Pancreas (tissue), 10 donors: ENCODE data around the gene GASK1B. TPM values are rescaled to one million over a fixed set of nuclear protein-coding genes. Genes with fewer than 3 reads are reported as not detected.

ENCODE experiments used
- ATAC-seq, 4 donors: fragments of 200-7000 bp; cut with Tn5 transposase; one replicate each; pipeline versions ENCODE4 v1.8.0 to v1.9.1; 2020; ENCODE audit warnings: mild to moderate bottlenecking in 4 of 4, moderate library complexity in 4 of 4
- DNase-seq, 6 donors: peaks; one replicate each; pipeline ENCODE4 v3.0.0-alpha.2; 2020
- FAIRE-seq: peaks from 2 replicates; lab custom pipeline; 2012; peaks lifted over from hg19 to GRCh38; lab: Jason Lieb, UNC
- H3K27ac ChIP-seq, 4 donors: fragments of 200-600 bp; sonication (generic); 1 replicate in 3 of 4; 2 replicates in 1 of 4; pipeline versions ENCODE4 v1.5.0 to v1.8.0; 2020
- H3K27me3 ChIP-seq, 4 donors: fragments of 200-600 bp; one replicate each; pipeline ENCODE4 v1.8.0; 2021
- H3K36me3 ChIP-seq, 3 donors: fragments of 200-600 bp; sonication (generic) in 1 of 3; one replicate each; pipeline versions ENCODE4 v1.5.0 to v1.8.0; 2020 to 2021
- H3K4me1 ChIP-seq, 3 donors: fragments of 200-600 bp; one replicate each; pipeline ENCODE4 v1.8.0; 2021
- H3K4me3 ChIP-seq, 4 donors: fragments of 200-600 bp; sonication (generic) in 2 of 4; one replicate each; pipeline versions ENCODE4 v1.5.0 to v1.8.0; 2020 to 2021
- H3K9me3 ChIP-seq, 4 donors: fragments of 200-600 bp; one replicate each; pipeline ENCODE4 v1.8.0; 2021
- WGBS, 2 donors: extraction: QIAGEN DNeasy Blood & Tissue Kit; methylation state at CpG; one replicate each; pipeline ENCODE4 v1.1.7; 2013; 5-methylcytosine and 5-hydroxymethylcytosine counted together
- intact Hi-C, 3 donors: fragments of 100-400 bp; cut with DNase I; formaldehyde crosslinking; loops; one replicate each; pipeline versions ENCODE4 v1.11.1 to v1.14.2; 2022
- polyA plus RNA-seq, 2 donors: library from polyadenylated mRNA; stranded (reverse); fragments of 200-250 nt; gene quantifications; one replicate each; pipeline ENCODE4 v1.2.3, GENCODE V29; 2013
- total RNA-seq, 6 donors: library from RNA; stranded (reverse); fragmentation: NEBNext Ultra II Directional in 4 of 6; extraction: Animal tissue kit (Norgen Biotek cat#: 25700) in 4 of 6; gene quantifications; one replicate each; pipeline versions ENCODE4 v1.2.1 to v1.2.4, GENCODE V29; 2021 to 2023
- TF ChIP-seq, protein P1 (sequence below), 4 donors: fragments of 200-600 bp; sonication (generic) in 3 of 4; IDR thresholded peaks; one replicate each; pipeline versions ENCODE4 v1.5.0 to v1.8.0; 2021; ENCODE audit warnings: antibody characterized with exemption in 4 of 4
- donor health status: healthy with polysubstance abuse.
- donor health status: DM: no; HTN: no; CAD: no; lungs with moderate emphysema.
- donor health status: DM: no; HTN: no; CAD: no.
- donor health status: control.
- donor health status: control.
- donor health status: Bipolar disorder and iron deficiency.
- donor health status: DM: yes; HTN: yes; CAD: no.
- donor health status: DM: no; HTN: no; CAD: no.
- donor health status: DM: no; HTN: no; CAD: no.
- donor health status: DM: yes; HTN: yes; CAD: no.

The GASK1B gene
- total and polyA plus RNA-seq, 8 donors, result 1.4 to 27.7 (median 3.5) TPM

DNA sequence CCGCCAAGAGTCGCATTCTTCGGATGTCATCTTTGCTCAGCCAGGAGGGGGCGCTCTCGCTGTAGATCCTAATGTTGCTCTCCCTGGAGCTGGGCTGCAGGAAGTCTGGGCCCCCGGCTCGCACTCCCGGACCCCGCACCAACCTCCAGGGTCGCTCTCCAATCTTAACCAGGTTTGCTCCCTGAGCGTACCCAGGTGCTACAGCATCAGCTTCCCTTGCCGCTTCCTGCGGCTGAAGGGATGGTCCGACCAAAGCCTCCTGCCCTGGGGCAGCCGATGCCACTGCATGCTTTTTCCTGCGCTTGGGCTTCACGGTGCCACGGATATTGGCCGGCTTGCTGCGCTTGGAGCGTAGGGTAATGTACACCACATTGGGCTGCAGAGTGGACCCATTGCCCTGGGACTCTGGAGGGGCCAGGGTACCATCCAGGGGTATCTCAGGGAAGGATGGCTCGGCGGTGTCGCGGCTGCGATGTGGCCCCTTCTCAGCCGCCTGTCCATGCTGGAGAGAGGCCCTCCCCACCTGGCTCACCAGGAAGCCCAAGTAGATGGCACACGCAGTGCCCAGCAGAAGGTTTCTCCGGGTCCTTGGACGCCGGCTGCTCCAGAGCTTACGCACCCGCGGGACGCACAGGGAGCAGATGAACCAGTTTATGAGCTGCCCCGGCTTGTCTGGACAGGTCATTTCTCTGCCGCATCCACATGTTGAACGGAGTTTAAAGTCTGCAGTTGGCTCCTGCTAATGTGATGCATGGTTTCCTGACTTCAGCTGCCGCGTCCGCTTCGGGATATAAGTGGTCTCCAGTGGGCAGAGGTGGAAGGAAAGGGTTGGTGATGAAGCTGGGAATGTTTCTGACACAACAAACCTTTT is 1.9 kb downstream of the GASK1B start:
- H3K27me3 ChIP-seq, result no peaks in the 10 kb centered on the region
- no peaks in the 10 kb centered on the region for H3K9me3 ChIP-seq
- TF ChIP-seq, protein P1, sequence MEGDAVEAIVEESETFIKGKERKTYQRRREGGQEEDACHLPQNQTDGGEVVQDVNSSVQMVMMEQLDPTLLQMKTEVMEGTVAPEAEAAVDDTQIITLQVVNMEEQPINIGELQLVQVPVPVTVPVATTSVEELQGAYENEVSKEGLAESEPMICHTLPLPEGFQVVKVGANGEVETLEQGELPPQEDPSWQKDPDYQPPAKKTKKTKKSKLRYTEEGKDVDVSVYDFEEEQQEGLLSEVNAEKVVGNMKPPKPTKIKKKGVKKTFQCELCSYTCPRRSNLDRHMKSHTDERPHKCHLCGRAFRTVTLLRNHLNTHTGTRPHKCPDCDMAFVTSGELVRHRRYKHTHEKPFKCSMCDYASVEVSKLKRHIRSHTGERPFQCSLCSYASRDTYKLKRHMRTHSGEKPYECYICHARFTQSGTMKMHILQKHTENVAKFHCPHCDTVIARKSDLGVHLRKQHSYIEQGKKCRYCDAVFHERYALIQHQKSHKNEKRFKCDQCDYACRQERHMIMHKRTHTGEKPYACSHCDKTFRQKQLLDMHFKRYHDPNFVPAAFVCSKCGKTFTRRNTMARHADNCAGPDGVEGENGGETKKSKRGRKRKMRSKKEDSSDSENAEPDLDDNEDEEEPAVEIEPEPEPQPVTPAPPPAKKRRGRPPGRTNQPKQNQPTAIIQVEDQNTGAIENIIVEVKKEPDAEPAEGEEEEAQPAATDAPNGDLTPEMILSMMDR (IDR thresholded peaks at IDR 0.05), result peak in 3 of 4 donors; percentile 18 to 23 (median 21)
- DNase-seq, result peak in 5 of 6 donors; percentile 16 to 74 (median 53)
- 40 to 63% methylated on average over 36 to 42 of the region's 42 CpGs for WGBS, 2 donors
- intact Hi-C loops, result loop anchor here in 2 of 3 donors (5.0 kb wide), 2 partner anchors 179 to 184 kb away; no protein-coding TSS in a partner anchor
- peak overlapping the region; percentile 3 to 50 (median 21) for H3K4me3 ChIP-seq
- H3K4me1 ChIP-seq, result peaks cover 6 to 11% (median 9%) of the 10 kb centered on the region in 3 donors
- peak overlapping the region in 2 of 4 donors; percentile 74 to 83 for H3K27ac ChIP-seq
- no peak for FAIRE-seq
- ATAC-seq, result peak; percentile 12 to 61 (median 38)
- H3K36me3 ChIP-seq, result no peaks in the 10 kb centered on the region

DNA sequence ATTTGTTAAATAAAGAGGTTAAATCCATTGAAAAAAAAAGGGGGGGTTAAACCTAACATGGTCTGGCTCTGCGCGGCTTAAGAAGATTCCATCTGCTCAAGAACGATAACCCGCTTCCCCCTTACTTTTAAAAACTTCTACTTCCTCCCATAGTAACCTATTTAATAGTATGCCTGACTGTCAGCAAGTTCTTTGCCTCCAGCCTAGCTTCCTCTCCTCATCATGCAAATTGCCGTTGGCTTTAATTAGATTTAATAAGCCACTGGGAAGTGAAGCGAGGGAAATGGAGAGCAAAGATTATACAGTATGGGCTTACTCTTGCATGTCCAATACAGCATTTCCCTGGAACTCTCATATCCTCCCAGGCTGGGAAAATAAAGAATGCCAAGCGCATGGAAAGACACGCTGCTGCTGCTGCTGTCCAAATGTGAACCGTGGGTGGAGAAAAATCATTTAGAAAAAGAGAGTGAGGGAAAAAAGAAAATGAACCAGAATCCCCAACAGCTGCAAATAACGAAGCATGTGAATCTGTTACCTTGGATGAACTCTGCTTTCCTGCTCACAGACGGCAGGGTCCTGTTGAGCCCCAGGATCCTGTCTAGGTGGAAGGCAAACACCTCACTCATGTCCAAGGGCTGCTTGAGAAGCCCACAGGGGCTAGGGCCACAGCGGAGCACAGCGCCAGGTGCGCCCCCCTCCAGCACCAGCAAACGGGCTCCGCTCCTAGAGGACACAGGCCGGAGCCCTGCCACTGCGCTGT is 2.7 kb downstream of the GASK1B start:
- FAIRE-seq (no peak), ATAC-seq (peak in 2 of 4 donors; percentile 4 to 10), DNase-seq (no peak)
- H3K27ac ChIP-seq, result peak overlapping the region in 2 of 4 donors; percentile 74 to 83
- H3K9me3 ChIP-seq, result no peaks in the 10 kb centered on the region
- TF ChIP-seq, protein P1 (IDR thresholded peaks at IDR 0.05), result no peak
- intact Hi-C loops, result loop anchor here in 2 of 3 donors (5.0 kb wide), 2 partner anchors 178 to 183 kb away; no protein-coding TSS in a partner anchor
- no peaks in the 10 kb centered on the region for H3K27me3 ChIP-seq
- H3K4me1 ChIP-seq, result peaks cover 6 to 14% (median 11%) of the 10 kb centered on the region in 3 donors
- WGBS, 2 donors, result 49 to 64% methylated on average over 18 of the region's 18 CpGs
- H3K36me3 ChIP-seq, result no peaks in the 10 kb centered on the region
- peak overlapping the region; percentile 3 to 50 (median 20) for H3K4me3 ChIP-seq

DNA sequence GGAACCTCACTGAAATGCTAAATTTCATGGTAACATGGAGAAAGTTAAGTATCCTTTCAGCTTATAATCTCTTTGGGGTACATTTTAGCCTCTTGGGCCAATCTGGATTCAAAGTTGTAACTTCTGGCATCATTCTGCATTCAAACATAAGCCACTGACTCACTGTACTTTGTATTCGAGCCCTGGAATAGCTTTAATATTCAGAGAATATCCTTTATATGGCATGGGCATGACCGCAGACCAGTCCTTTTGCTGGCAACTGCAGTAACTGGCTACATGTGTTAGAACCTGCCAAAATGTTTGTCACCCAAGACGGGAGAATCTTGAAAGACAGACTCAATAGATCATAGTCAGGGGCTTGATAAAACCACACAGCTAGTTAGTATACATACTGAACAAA is 3.3 kb downstream of the GASK1B start:
- FAIRE-seq, result no peak
- Histone ChIP-seq H3K9me3 (no peaks in the 10 kb centered on the region), H3K4me1 (peaks cover 6 to 16% (median 11%) of the 10 kb centered on the region in 3 donors), H3K27ac (peak overlapping the region in 2 of 4 donors; percentile 74 to 83), H3K27me3 (no peaks in the 10 kb centered on the region), H3K36me3 (no peaks in the 10 kb centered on the region), H3K4me3 (peak overlapping the region; percentile 3 to 50 (median 14))
- WGBS, 2 donors, result 46 to 76% methylated on average over 3 of the region's 3 CpGs
- no peak for DNase-seq
- no peak for ATAC-seq
- TF ChIP-seq, protein P1 (IDR thresholded peaks at IDR 0.05), result no peak
- intact Hi-C loops, result no loop called here

DNA sequence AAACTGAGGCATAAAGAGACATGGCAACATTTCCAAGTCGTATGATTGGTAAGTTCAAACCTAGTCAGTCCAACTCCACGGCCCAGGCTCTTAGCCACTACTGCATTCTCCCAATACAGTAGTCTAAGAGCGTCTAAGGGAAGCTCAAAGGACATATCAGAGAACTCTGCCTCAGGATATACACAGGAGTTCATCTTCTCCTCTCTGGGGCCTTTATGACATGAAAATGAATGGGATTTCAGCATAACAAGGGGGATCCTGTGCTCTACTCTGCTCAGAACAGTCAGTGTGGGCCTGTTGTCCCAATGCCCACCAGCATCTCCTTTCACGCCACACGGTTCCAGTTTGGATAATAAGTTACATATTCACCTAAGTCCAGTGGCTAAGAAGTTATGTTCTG is 4.2 kb downstream of the GASK1B start:
- no peak for ATAC-seq
- FAIRE-seq, result no peak
- TF ChIP-seq, protein P1 (IDR thresholded peaks at IDR 0.05), result no peak
- H3K27me3 ChIP-seq, result no peaks in the 10 kb centered on the region
- 86 to 96% methylated on average over 5 of the region's 5 CpGs for WGBS, 2 donors
- no peaks in the 10 kb centered on the region for H3K36me3 ChIP-seq
- peaks cover 6 to 15% (median 11%) of the 10 kb centered on the region in 3 donors for H3K4me1 ChIP-seq
- no peaks in the 10 kb centered on the region for H3K9me3 ChIP-seq
- H3K27ac ChIP-seq, result no peak overlapping the region
- H3K4me3 ChIP-seq, result peak overlapping the region in 1 of 4 donors; percentile 50
- no peak for DNase-seq
- intact Hi-C loops, result no loop called here
